Mesodermal cell (in vitro differentiated cells): ENCODE data around the gene FTCD.
"Not testable (repeated sequence)": the region's sequence is repeated elsewhere in the genome, so short reads cannot be mapped to it uniquely, and the experiment has no call there.

Experiments used
- H3K27ac ChIP-seq: 2 replicates; pipeline ENCODE4 v1.7.0; 2013; ENCODE audit warnings: mild to moderate bottlenecking, low read depth, low read length, moderate library complexity; ENCODE audit not compliant: severe bottlenecking
- H3K36me3 ChIP-seq: 2 replicates; pipeline ENCODE4 v1.7.1; 2013; ENCODE audit warnings: mild to moderate bottlenecking, low read length, moderate library complexity; ENCODE audit not compliant: control insufficient read depth, insufficient read depth
- H3K4me1 ChIP-seq: one replicate; pipeline ENCODE4 v1.7.1; 2013; ENCODE audit warnings: mild to moderate bottlenecking, low read length; ENCODE audit not compliant: insufficient read depth, control insufficient read depth, poor library complexity, severe bottlenecking
- H3K4me3 ChIP-seq: 2 replicates; pipeline ENCODE4 v1.7.0; 2013; ENCODE audit warnings: low read length, control low read depth, mild to moderate bottlenecking; ENCODE audit not compliant: insufficient read depth, poor library complexity, severe bottlenecking; ENCODE audit errors: extremely low read depth
- H3K9me3 ChIP-seq: 2 replicates; pipeline ENCODE4 v1.7.1; 2013; ENCODE audit warnings: mild to moderate bottlenecking, low read length, moderate library complexity; ENCODE audit not compliant: control insufficient read depth
- WGBS, 2 experiments: methylation state at CpG; one replicate each; pipeline ENCODE4 v1.1.5; 2013; ENCODE audit warnings: missing lambda C conversion rate in 2 of 2; ENCODE audit not compliant: insufficient coverage in 2 of 2; 5-methylcytosine and 5-hydroxymethylcytosine counted together

Gene FTCD

DNA sequence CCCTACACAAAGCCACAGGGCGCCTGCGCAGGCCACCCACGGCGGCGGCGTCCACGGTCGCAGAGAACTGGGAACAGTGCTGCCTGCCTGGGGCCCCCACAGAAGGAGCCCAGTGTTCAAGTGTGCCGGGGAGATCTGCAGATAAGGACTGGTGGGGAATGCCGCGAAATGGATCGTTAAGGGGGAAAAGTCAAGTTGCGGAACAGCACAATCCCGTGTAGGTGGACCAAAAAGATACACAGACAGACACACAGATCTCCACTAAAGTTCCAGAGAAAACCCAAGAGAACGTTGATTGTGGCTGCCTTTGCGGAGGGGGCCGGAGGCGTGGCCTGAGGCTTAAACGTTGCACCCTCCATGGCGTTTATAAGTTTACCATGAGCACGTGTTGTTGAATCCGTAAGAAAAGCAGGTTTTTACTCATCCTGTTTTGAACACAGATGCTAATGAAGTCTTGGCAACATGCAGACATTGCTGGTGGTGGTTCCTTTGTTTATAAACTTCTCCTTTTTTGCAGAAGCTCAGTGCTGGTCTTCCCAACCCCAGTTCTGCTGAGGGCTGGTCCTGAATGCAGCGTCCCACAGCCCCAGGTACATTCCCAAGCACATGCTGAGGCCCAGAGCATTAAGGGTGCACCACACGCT is 24.8 kb upstream of the FTCD start:
- no peaks in the 10 kb centered on the region for H3K36me3 ChIP-seq
- peaks cover 17% of the 10 kb centered on the region for H3K9me3 ChIP-seq
- 89% methylated on average over 21 to 22 of the region's 24 CpGs for WGBS, 2 experiments

GRCh38 chr21:46179708-46180078 is 24.3 kb upstream of the FTCD start:
- H3K4me3 ChIP-seq: no peak overlapping the region
- H3K27ac ChIP-seq: no peak overlapping the region
- peaks cover 1% of the 10 kb centered on the region for H3K4me1 ChIP-seq
- H3K9me3 ChIP-seq: peaks cover 17% of the 10 kb centered on the region
- H3K36me3 ChIP-seq: no peaks in the 10 kb centered on the region
- WGBS, 2 experiments: 94% methylated on average over 17 of the region's 17 CpGs

More for the DNA sequence above, 24.8 kb upstream of the FTCD start:
- Histone ChIP-seq H3K27ac (no peak overlapping the region), H3K4me1 (peaks cover 2% of the 10 kb centered on the region), H3K4me3 (no peak overlapping the region)

- Histone ChIP-seq H3K4me1 (no peaks in the 10 kb centered on the region), H3K4me3 (no peak overlapping the region), H3K9me3 (peaks cover 17% of the 10 kb centered on the region), H3K27ac (no peak overlapping the region), H3K36me3 (no peaks in the 10 kb centered on the region)
- WGBS, 2 experiments: 77 to 100% methylated on average over 1 to 2 of the region's 4 CpGs
These were observed 23.6 kb upstream of the FTCD start for GRCh38 chr21:46178961-46179360.

- no CpG with 5 or more reads among the region's 3 CpGs for WGBS, 2 experiments
- not testable (repeated sequence) for H3K36me3 ChIP-seq, H3K4me1 ChIP-seq, H3K4me3 ChIP-seq, H3K27ac ChIP-seq
- peaks cover 17% of the 10 kb centered on the region for H3K9me3 ChIP-seq
These were observed 21.2 kb upstream of the FTCD start for GRCh38 chr21:46176443-46177129.

DNA sequence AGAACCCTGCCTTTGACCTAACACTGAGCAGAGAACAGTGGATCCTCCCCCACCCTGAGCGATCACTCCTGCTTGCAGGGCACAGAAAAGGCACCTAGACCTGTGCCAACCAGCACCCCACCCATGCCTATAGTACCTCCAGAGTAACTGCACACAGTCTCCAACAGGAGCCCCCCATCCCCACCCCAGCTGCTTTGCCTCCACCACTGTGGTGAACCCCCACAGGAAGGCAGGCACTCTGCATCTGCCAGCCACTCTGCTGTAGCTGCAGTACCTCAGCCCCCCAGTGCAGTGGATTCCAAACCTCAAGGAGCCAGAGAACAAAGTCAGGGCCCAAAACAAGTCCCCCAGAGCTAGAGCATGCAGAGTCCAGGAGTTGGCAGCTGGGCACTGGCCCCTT is 18.2 kb upstream of the FTCD start:
- H3K36me3 ChIP-seq: no peaks in the 10 kb centered on the region

GRCh38 chr21:46172863-46173528 is 17.6 kb upstream of the FTCD start:
- H3K36me3 ChIP-seq: no peaks in the 10 kb centered on the region
- 91 to 95% methylated on average over 5 to 6 of the region's 6 CpGs for WGBS, 2 experiments
- peaks cover 17% of the 10 kb centered on the region for H3K9me3 ChIP-seq
- no peaks in the 10 kb centered on the region for H3K4me1 ChIP-seq
- no peak overlapping the region for H3K4me3 ChIP-seq
- H3K27ac ChIP-seq: no peak overlapping the region

More for the DNA sequence above, 18.2 kb upstream of the FTCD start:
- H3K9me3 ChIP-seq: peaks cover 17% of the 10 kb centered on the region
- H3K27ac ChIP-seq: no peak overlapping the region
- WGBS, 2 experiments: 100% methylated on average over 1 of the region's 1 CpG; no CpG with 5 or more reads in 1 of the 2 experiments
- no peaks in the 10 kb centered on the region for H3K4me1 ChIP-seq
- H3K4me3 ChIP-seq: no peak overlapping the region

DNA sequence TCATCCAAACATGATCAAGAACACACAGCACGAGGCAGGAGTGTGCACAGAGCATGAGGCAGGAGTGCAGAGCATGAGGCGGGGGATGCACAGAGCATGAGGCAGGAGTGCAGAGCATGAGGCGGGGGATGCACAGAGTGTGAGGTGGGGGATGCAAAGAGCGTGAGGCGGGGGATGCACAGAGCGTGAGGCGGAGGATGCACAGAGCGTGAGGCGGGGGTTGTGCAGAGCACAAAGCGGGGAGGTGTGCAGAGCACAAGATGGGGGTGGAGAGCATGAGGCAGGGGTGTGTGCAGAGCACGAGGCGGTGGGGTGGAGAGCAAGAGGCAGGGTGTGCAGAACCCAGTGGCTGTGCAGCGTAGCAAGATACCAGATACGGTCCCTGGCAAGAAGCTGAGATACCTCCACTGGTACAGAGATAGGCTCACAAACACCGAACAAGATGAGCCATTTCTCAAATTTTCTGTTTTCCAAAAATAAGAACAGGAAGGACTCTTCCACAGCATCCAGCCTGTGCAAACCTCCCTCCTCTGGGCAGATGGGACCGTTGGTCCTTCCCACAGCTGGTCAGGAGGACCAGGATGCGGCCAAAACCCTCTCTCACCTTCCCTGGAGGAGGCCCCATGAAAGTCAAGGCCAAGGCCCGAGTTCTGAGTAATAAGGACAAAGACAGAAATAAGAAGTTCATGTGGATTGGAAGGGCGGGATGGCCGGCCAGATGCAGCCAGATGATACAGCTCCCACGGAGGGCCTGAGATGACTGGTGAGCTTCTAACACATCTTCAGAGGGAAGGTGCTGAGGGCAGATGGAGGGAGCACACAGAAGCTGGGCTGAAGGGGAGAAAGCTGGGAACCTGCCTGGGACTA is 16.9 kb upstream of the FTCD start:
- peaks cover 11% of the 10 kb centered on the region for H3K9me3 ChIP-seq
- H3K4me1 ChIP-seq: no peaks in the 10 kb centered on the region
- H3K36me3 ChIP-seq: no peaks in the 10 kb centered on the region
- no peak overlapping the region for H3K27ac ChIP-seq
- no peak overlapping the region for H3K4me3 ChIP-seq
- 96 to 97% methylated on average over 10 to 12 of the region's 21 CpGs for WGBS, 2 experiments

DNA sequence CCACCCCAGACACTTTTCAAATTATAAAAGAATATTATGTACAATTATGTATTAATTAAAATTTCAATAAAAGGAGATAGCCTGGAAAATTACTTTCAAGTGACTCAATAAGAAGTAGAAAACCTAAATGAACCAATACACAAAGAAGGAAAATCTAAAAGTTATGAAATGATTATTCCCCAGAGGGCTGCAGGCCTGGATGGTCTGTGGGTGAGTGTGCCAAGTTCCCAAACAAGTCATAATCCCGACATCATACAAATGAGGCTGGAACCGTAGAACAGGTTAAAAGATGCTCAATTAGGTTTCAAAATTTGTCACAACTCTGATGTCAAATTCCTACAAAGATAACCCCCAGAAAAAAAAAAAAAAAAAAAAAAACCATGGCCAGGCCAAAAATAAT is 16.2 kb upstream of the FTCD start:
- Histone ChIP-seq H3K4me1 (no peaks in the 10 kb centered on the region), H3K4me3 (no peak overlapping the region), H3K36me3 (no peaks in the 10 kb centered on the region), H3K9me3 (peaks cover 4% of the 10 kb centered on the region), H3K27ac (no peak overlapping the region)
- 100% methylated on average over 1 to 2 of the region's 2 CpGs for WGBS, 2 experiments

- H3K4me1 ChIP-seq, H3K4me3 ChIP-seq: not testable (repeated sequence)
These were observed 15.2 kb upstream of the FTCD start for GRCh38 chr21:46170436-46171193.

More at GRCh38 chr21:46170436-46171193, 15.2 kb upstream of the FTCD start:
- WGBS, 2 experiments: 100% methylated on average over 1 of the region's 1 CpG
- not testable (repeated sequence) for H3K36me3 ChIP-seq, H3K9me3 ChIP-seq, H3K27ac ChIP-seq
